ENCODE measurements around the gene ZNF860.

DNA sequence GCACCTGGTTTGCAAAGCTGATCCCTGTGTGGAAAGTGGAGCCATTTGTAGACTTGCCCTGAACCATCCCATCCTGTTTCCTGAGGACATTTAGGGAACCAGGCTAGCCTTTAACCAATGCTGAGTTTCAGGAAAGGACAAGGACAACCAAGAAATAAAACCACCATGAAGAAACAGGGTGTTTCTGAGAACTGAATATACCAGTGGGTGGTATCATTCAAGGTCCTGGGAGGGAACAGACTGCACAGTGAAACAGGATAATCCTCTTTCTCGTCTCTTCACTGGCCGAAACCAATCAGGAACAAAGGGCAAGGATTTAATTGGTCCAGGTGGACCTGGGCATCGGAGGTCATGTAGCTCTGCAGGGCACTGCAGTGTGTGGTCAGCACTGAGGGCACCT is 21.8 kb downstream of the ZNF860 start:
- TF ChIP-seq, protein P1, sequence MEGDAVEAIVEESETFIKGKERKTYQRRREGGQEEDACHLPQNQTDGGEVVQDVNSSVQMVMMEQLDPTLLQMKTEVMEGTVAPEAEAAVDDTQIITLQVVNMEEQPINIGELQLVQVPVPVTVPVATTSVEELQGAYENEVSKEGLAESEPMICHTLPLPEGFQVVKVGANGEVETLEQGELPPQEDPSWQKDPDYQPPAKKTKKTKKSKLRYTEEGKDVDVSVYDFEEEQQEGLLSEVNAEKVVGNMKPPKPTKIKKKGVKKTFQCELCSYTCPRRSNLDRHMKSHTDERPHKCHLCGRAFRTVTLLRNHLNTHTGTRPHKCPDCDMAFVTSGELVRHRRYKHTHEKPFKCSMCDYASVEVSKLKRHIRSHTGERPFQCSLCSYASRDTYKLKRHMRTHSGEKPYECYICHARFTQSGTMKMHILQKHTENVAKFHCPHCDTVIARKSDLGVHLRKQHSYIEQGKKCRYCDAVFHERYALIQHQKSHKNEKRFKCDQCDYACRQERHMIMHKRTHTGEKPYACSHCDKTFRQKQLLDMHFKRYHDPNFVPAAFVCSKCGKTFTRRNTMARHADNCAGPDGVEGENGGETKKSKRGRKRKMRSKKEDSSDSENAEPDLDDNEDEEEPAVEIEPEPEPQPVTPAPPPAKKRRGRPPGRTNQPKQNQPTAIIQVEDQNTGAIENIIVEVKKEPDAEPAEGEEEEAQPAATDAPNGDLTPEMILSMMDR (IDR thresholded peaks at IDR 0.05): no peak
- TF ChIP-seq, protein P2, sequence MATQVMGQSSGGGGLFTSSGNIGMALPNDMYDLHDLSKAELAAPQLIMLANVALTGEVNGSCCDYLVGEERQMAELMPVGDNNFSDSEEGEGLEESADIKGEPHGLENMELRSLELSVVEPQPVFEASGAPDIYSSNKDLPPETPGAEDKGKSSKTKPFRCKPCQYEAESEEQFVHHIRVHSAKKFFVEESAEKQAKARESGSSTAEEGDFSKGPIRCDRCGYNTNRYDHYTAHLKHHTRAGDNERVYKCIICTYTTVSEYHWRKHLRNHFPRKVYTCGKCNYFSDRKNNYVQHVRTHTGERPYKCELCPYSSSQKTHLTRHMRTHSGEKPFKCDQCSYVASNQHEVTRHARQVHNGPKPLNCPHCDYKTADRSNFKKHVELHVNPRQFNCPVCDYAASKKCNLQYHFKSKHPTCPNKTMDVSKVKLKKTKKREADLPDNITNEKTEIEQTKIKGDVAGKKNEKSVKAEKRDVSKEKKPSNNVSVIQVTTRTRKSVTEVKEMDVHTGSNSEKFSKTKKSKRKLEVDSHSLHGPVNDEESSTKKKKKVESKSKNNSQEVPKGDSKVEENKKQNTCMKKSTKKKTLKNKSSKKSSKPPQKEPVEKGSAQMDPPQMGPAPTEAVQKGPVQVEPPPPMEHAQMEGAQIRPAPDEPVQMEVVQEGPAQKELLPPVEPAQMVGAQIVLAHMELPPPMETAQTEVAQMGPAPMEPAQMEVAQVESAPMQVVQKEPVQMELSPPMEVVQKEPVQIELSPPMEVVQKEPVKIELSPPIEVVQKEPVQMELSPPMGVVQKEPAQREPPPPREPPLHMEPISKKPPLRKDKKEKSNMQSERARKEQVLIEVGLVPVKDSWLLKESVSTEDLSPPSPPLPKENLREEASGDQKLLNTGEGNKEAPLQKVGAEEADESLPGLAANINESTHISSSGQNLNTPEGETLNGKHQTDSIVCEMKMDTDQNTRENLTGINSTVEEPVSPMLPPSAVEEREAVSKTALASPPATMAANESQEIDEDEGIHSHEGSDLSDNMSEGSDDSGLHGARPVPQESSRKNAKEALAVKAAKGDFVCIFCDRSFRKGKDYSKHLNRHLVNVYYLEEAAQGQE (IDR thresholded peaks at IDR 0.05; ENCODE audit: low read depth, low read length): no peak
- TF ChIP-seq, protein P3, sequence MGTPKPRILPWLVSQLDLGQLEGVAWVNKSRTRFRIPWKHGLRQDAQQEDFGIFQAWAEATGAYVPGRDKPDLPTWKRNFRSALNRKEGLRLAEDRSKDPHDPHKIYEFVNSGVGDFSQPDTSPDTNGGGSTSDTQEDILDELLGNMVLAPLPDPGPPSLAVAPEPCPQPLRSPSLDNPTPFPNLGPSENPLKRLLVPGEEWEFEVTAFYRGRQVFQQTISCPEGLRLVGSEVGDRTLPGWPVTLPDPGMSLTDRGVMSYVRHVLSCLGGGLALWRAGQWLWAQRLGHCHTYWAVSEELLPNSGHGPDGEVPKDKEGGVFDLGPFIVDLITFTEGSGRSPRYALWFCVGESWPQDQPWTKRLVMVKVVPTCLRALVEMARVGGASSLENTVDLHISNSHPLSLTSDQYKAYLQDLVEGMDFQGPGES (IDR thresholded peaks at IDR 0.05; ENCODE audit: low read depth, low read length): no peak
- no peak for TF ChIP-seq TCF12 (IDR thresholded peaks at IDR 0.05)
